ENCODE data around the gene BTBD2. TPM values are rescaled to one million over a fixed set of nuclear protein-coding genes. Genes with fewer than 3 reads are reported as not detected.

The BTBD2 gene
- total and polyA plus RNA-seq, 2 of the 13 experiments (the other 11 are each of a cell fraction or from before 2014, with no cell fraction given): 28.1 to 45.3 TPM

DNA sequence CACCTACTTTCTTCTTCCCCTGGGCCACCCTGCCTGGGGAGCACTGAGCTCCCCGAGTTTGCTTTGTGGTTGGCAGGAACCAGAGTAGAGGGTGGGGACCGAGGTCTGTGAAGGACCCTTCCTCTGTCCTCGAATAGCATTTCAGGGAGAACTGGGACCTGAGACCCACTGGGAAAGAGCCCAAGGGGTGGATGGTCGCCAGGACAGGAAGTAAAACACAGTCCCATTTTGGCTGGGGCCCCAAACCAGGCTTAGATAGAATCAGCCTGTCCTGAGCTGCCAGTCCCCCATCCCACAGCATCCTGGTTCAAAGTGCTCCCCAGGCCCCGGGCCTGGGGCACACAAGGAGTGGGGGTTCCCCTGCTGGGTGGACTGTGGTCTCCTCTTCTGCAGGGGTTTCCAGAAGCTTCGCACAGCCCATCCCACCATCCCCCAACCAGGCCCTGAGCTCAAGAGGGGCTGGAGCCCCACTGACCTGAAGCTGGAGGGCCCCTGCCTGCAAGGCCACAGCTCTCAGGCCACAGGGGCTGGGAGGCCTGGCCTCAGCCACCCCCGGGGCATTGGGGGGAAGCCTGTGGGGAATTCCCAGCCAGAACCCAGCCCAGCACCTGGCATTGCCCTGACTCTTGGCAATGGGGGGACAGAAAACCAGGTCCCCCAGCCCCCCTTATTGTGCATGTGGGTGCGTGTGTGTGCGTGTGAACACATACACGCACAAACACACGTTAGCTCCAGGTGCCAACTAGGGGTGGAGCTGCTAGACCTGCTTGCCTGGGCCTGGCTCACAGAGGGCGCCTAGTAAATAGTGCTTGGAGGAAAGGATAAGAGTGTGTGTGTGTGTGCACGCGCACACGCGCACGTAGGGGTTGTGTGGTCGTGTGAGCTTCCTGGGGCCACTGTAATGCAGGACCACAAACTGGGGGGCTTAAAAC, 36.5 kb upstream of the BTBD2 start (continued):
- TF ChIP-seq, protein P1, sequence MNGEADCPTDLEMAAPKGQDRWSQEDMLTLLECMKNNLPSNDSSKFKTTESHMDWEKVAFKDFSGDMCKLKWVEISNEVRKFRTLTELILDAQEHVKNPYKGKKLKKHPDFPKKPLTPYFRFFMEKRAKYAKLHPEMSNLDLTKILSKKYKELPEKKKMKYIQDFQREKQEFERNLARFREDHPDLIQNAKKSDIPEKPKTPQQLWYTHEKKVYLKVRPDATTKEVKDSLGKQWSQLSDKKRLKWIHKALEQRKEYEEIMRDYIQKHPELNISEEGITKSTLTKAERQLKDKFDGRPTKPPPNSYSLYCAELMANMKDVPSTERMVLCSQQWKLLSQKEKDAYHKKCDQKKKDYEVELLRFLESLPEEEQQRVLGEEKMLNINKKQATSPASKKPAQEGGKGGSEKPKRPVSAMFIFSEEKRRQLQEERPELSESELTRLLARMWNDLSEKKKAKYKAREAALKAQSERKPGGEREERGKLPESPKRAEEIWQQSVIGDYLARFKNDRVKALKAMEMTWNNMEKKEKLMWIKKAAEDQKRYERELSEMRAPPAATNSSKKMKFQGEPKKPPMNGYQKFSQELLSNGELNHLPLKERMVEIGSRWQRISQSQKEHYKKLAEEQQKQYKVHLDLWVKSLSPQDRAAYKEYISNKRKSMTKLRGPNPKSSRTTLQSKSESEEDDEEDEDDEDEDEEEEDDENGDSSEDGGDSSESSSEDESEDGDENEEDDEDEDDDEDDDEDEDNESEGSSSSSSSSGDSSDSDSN (CRISPR knock-in tag; IDR thresholded peaks at IDR 0.05): no peak
- TF ChIP-seq FOSL1 (CRISPR knock-in tag; IDR thresholded peaks at IDR 0.05; ENCODE audit: borderline replicate concordance): no peak
- no peak for TF ChIP-seq ZNF841 (CRISPR knock-in tag; IDR thresholded peaks at IDR 0.05; ENCODE audit: borderline replicate concordance)
- TF ChIP-seq PCBP2 (optimal IDR thresholded peaks at IDR 0.05; ENCODE audit: low read depth, low read length, poor library complexity, severe bottlenecking): no peak
- TF ChIP-seq, protein P2, sequence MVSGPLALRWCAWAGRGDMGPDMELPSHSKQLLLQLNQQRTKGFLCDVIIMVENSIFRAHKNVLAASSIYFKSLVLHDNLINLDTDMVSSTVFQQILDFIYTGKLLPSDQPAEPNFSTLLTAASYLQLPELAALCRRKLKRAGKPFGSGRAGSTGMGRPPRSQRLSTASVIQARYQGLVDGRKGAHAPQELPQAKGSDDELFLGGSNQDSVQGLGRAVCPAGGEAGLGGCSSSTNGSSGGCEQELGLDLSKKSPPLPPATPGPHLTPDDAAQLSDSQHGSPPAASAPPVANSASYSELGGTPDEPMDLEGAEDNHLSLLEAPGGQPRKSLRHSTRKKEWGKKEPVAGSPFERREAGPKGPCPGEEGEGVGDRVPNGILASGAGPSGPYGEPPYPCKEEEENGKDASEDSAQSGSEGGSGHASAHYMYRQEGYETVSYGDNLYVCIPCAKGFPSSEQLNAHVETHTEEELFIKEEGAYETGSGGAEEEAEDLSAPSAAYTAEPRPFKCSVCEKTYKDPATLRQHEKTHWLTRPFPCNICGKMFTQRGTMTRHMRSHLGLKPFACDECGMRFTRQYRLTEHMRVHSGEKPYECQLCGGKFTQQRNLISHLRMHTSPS (CRISPR knock-in tag; IDR thresholded peaks at IDR 0.05; ENCODE audit: low read depth): peak; percentile 78; the same call in 1 of the 2 replicates
- TF ChIP-seq SMYD3 (CRISPR knock-in tag; IDR thresholded peaks at IDR 0.05): peak; percentile 66; the same call in 1 of the 2 replicates
- TF ChIP-seq FOXK1 (CRISPR knock-in tag; IDR thresholded peaks at IDR 0.05; ENCODE audit: borderline replicate concordance, low read depth): no peak
- peak; percentile 50; the same call in 1 of the 2 replicates for TF ChIP-seq SIN3A (IDR thresholded peaks at IDR 0.05; ENCODE audit: borderline replicate concordance, low read depth, low read length)
- 0 out of 2 replicates have a peak, but pooled peaks have one; percentile 74 for TF ChIP-seq SMAD1 (CRISPR knock-in tag; IDR thresholded peaks at IDR 0.05; ENCODE audit: borderline replicate concordance, low read depth)
- TF ChIP-seq ZNF30 (CRISPR knock-in tag; IDR thresholded peaks at IDR 0.05): no peak
- TF ChIP-seq SAP130 (CRISPR knock-in tag; IDR thresholded peaks at IDR 0.05; ENCODE audit: low read depth): peak; percentile 42; the same call in 1 of the 2 replicates
- TF ChIP-seq ZNF292 (CRISPR knock-in tag; IDR thresholded peaks at IDR 0.05; ENCODE audit: borderline replicate concordance, low read depth): peak; percentile 31; the same call in 1 of the 2 replicates
- TF ChIP-seq, protein P3, sequence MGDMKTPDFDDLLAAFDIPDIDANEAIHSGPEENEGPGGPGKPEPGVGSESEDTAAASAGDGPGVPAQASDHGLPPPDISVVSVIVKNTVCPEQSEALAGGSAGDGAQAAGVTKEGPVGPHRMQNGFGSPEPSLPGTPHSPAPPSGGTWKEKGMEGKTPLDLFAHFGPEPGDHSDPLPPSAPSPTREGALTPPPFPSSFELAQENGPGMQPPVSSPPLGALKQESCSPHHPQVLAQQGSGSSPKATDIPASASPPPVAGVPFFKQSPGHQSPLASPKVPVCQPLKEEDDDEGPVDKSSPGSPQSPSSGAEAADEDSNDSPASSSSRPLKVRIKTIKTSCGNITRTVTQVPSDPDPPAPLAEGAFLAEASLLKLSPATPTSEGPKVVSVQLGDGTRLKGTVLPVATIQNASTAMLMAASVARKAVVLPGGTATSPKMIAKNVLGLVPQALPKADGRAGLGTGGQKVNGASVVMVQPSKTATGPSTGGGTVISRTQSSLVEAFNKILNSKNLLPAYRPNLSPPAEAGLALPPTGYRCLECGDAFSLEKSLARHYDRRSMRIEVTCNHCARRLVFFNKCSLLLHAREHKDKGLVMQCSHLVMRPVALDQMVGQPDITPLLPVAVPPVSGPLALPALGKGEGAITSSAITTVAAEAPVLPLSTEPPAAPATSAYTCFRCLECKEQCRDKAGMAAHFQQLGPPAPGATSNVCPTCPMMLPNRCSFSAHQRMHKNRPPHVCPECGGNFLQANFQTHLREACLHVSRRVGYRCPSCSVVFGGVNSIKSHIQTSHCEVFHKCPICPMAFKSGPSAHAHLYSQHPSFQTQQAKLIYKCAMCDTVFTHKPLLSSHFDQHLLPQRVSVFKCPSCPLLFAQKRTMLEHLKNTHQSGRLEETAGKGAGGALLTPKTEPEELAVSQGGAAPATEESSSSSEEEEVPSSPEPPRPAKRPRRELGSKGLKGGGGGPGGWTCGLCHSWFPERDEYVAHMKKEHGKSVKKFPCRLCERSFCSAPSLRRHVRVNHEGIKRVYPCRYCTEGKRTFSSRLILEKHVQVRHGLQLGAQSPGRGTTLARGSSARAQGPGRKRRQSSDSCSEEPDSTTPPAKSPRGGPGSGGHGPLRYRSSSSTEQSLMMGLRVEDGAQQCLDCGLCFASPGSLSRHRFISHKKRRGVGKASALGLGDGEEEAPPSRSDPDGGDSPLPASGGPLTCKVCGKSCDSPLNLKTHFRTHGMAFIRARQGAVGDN (CRISPR knock-in tag; IDR thresholded peaks at IDR 0.05): peak; percentile 80
- no peak for TF ChIP-seq ADNP (CRISPR knock-in tag; IDR thresholded peaks at IDR 0.05)
- no peak; the same call in 1 of the 2 replicates for TF ChIP-seq NR2F6 (IDR thresholded peaks at IDR 0.05)
- TF ChIP-seq NR2F6 (CRISPR knock-in tag; IDR thresholded peaks at IDR 0.05): peak; percentile 8; the same call in 1 of the 2 replicates
- TF ChIP-seq ZNF329 (CRISPR knock-in tag; IDR thresholded peaks at IDR 0.05; ENCODE audit: low read depth): peak; percentile 95
- no peak for TF ChIP-seq ISX (CRISPR knock-in tag; conservative IDR thresholded peaks at IDR 0.05)
- TF ChIP-seq, protein P4, sequence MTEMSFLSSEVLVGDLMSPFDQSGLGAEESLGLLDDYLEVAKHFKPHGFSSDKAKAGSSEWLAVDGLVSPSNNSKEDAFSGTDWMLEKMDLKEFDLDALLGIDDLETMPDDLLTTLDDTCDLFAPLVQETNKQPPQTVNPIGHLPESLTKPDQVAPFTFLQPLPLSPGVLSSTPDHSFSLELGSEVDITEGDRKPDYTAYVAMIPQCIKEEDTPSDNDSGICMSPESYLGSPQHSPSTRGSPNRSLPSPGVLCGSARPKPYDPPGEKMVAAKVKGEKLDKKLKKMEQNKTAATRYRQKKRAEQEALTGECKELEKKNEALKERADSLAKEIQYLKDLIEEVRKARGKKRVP (CRISPR knock-in tag; IDR thresholded peaks at IDR 0.05): no peak
- no peak for TF ChIP-seq RARA (CRISPR knock-in tag; IDR thresholded peaks at IDR 0.05)

Measured in HepG2 (cell line).